HepG2 (cell line): ENCODE data around the gene ZC3H7B. TPM values are rescaled to one million over a fixed set of nuclear protein-coding genes. Genes with fewer than 3 reads are reported as not detected.

Source experiments
- ATAC-seq: fragments of 200-7000 bp; cut with Tn5 transposase; 3 replicates; pipeline ENCODE4 v1.9.1; 2020; ENCODE audit warnings: mild to moderate bottlenecking, moderate library complexity
- BruUV-seq: library from RNA; stranded (reverse); fragments of 400-500 nt; replicated peaks from 2 replicates; lab custom pipeline; 2021; lab: Mats Ljungman, UMichigan
- CTCF ChIA-PET: fragments of 300-600 bp; formaldehyde crosslinking; extraction: SDS; loops from one replicate; lab custom pipeline; 2021; ENCODE audit warnings: low total read pairs, inconsistent platforms, low intra/inter-chr PET ratio; lab: Yijun Ruan, JAX
- POLR2A ChIA-PET: fragments of 350-600 bp; sonication (Branson Sonifier 250); formaldehyde crosslinking; loops from one replicate; lab custom pipeline; 2020; ENCODE audit warnings: antibody characterized with exemption, inconsistent platforms; lab: Yijun Ruan, JAX
- DNase-seq: peaks from one replicate; pipeline ENCODE4 v3.0.0-alpha.2; 2015; ENCODE audit warnings: low spot score
- FAIRE-seq: peaks from 3 replicates; lab custom pipeline; 2011; peaks lifted over from hg19 to GRCh38; lab: Jason Lieb, UNC
- H2AFZ ChIP-seq: one replicate; pipeline ENCODE4 v1.6.1; 2011; ENCODE audit warnings: low read length, inconsistent platforms
- H3K27ac ChIP-seq: fragments of 300-600 bp; 3 replicates; pipeline ENCODE4 v1.8.0; 2011; ENCODE audit warnings: mixed run types, mild to moderate bottlenecking, mixed read lengths, low read length, inconsistent platforms; ENCODE audit not compliant: insufficient read depth; ENCODE audit errors: extremely low read length
- H3K27me3 ChIP-seq, 2 experiments: fragments of 200-600 bp in 1 of 2; 2 replicates in 1 of 2; 3 replicates in 1 of 2; pipeline versions ENCODE4 v1.6.0 to v1.8.0; 2011; ENCODE audit warnings: low read length in 2 of 2, mild to moderate bottlenecking in 2 of 2, moderate library complexity in 2 of 2, inconsistent platforms in 1 of 2; ENCODE audit not compliant: insufficient read depth in 2 of 2, control insufficient read depth in 1 of 2
- H3K36me3 ChIP-seq, 2 experiments: fragments of 200-600 bp in 1 of 2; replicated peaks in 1 of 2; 2 replicates in 1 of 2; 3 replicates in 1 of 2; pipeline versions ENCODE4 v1.5.1 to v1.8.0; 2011; ENCODE audit warnings: low read length in 2 of 2, inconsistent platforms in 1 of 2; ENCODE audit not compliant: insufficient read depth in 2 of 2, control insufficient read depth in 1 of 2
- H3K4me1 ChIP-seq: 2 replicates; pipeline ENCODE4 v1.5.1; 2012; ENCODE audit warnings: low read length, inconsistent platforms; ENCODE audit not compliant: insufficient read depth
- H3K4me2 ChIP-seq: 2 replicates; pipeline ENCODE4 v1.6.0; 2011; ENCODE audit warnings: low read depth, low read length, inconsistent platforms
- H3K4me3 ChIP-seq, 3 experiments: fragments of 200-600 bp in 1 of 3; sonication (generic), shearing (Covaris generic) in 1 of 3; replicated peaks in 1 of 3; 2 replicates each; pipeline ENCODE4 v1.5.1; 2011 to 2016; ENCODE audit warnings: low read length in 3 of 3, inconsistent platforms in 2 of 3, low read depth in 2 of 3, mild to moderate bottlenecking in 2 of 3, control low read depth in 1 of 3, mixed read lengths in 1 of 3; ENCODE audit not compliant: insufficient read depth in 1 of 3
- H3K79me2 ChIP-seq: one replicate; pipeline ENCODE4 v1.6.1; 2011; ENCODE audit warnings: low read length, inconsistent platforms; ENCODE audit not compliant: insufficient read depth
- H3K9ac ChIP-seq: 2 replicates; pipeline ENCODE4 v1.6.0; 2011; ENCODE audit warnings: mild to moderate bottlenecking, low read depth, low read length, inconsistent platforms; ENCODE audit not compliant: insufficient read depth
- H3K9me3 ChIP-seq: 2 replicates; pipeline ENCODE4 v1.5.1; 2012; ENCODE audit warnings: mild to moderate bottlenecking, low read length
- H4K20me1 ChIP-seq: 2 replicates; pipeline ENCODE4 v1.6.0; 2011; ENCODE audit warnings: inconsistent platforms, mild to moderate bottlenecking, low read length, moderate library complexity; ENCODE audit not compliant: insufficient read depth
- ATF7 ChIP-seq, 2 experiments: fragments of 450-650 bp in 1 of 2; sonication (generic) in 1 of 2; formaldehyde crosslinking in 1 of 2; IDR thresholded peaks; 2 replicates each; pipeline versions ENCODE4 v1.4.0 to v1.6.1; 2016 to 2020; ENCODE audit warnings: antibody characterized with exemption in 1 of 2, mild to moderate bottlenecking in 1 of 2, missing genetic modification reagents in 1 of 2
- ELF1 ChIP-seq: sonication (generic); formaldehyde crosslinking; IDR thresholded peaks from 2 replicates; pipeline ENCODE4 v1.4.0; 2020; ENCODE audit warnings: missing genetic modification reagents
- KLF12 ChIP-seq: sonication (generic); formaldehyde crosslinking; IDR thresholded peaks from 2 replicates; pipeline ENCODE4 v1.4.0; 2020; ENCODE audit warnings: missing genetic modification reagents, borderline replicate concordance
- POGZ ChIP-seq: sonication (generic); formaldehyde crosslinking; IDR thresholded peaks from 2 replicates; pipeline ENCODE4 v1.4.0; 2020; ENCODE audit warnings: mild to moderate bottlenecking, missing genetic modification reagents
- RFX5 ChIP-seq: IDR thresholded peaks from 2 replicates; pipeline ENCODE4 v1.6.1; 2011; ENCODE audit warnings: low read depth, low read length, improper control_type of control experiment
- SATB2 ChIP-seq: sonication (generic); formaldehyde crosslinking; IDR thresholded peaks from 2 replicates; pipeline ENCODE4 v1.5.0; 2020; ENCODE audit warnings: missing genetic modification reagents
- SNAPC2 ChIP-seq: sonication (generic); formaldehyde crosslinking; IDR thresholded peaks from 2 replicates; pipeline ENCODE4 v1.8.1; 2022; ENCODE audit warnings: mild to moderate bottlenecking, missing genetic modification reagents
- SUZ12 ChIP-seq: fragments of 150-350 bp; IDR thresholded peaks from 2 replicates; pipeline ENCODE4 v1.6.1; 2014; ENCODE audit warnings: low read depth, low read length
- ZBTB7A ChIP-seq: sonication (generic); formaldehyde crosslinking; IDR thresholded peaks from 2 replicates; pipeline ENCODE4 v1.8.0; 2022; ENCODE audit warnings: mild to moderate bottlenecking, missing genetic modification reagents
- ZNF550 ChIP-seq: sonication (generic); formaldehyde crosslinking; IDR thresholded peaks from 2 replicates; pipeline ENCODE4 v1.4.0; 2020; ENCODE audit warnings: mild to moderate bottlenecking, missing genetic modification reagents, borderline replicate concordance
- ZNF879 ChIP-seq: sonication (generic); formaldehyde crosslinking; IDR thresholded peaks from 2 replicates; pipeline ENCODE4 v1.8.1; 2023; ENCODE audit warnings: missing genetic modification reagents
- WGBS: methylation state at CpG from one replicate; pipeline ENCODE4 v1.1.6; 2017; ENCODE audit warnings: low lambda C conversion rate; 5-methylcytosine and 5-hydroxymethylcytosine counted together
- in situ Hi-C: cut with HindIII; loops from 2 replicates; pipeline ENCODE4 v1.10.0; 2017; ENCODE audit warnings: low pct_unique_long_range_greater_than_20kb; ENCODE audit not compliant: extremely low pct_ligation_motif_present
- intact Hi-C: fragments of 100-400 bp; cut with micrococcal nuclease; formaldehyde crosslinking; loops from one replicate; pipeline ENCODE4 v1.10.0; 2022; ENCODE audit not compliant: unreplicated experiment
- polyA plus RNA-seq, 8 experiments: library from polyadenylated mRNA; depleted of rRNA in 3 of 8; stranded (reverse) in 7 of 8; unstranded in 1 of 8; fragments of >200 nt; fragmentation: Illumina TruSeq in 4 of 8; extraction: Trizol in 4 of 8; gene quantifications; 2 replicates each; pipeline versions ENCODE4 v1.2.1 to v1.2.3, GENCODE V29; 2011 to 2016; ENCODE audit warnings: low read depth in 4 of 8, missing spikeins in 1 of 8, mixed read lengths in 1 of 8; ENCODE audit not compliant: insufficient read depth in 1 of 8
- total RNA-seq, 5 experiments: library from RNA; depleted of rRNA; stranded (reverse); fragments of >200 nt; fragmentation: Illumina TruSeq; extraction: Trizol; gene quantifications; 2 replicates each; pipeline ENCODE4 v1.2.3, GENCODE V29; 2016; ENCODE audit warnings: low read depth in 1 of 5
- TF ChIP-seq, protein P1 (sequence below): sonication (generic); formaldehyde crosslinking; IDR thresholded peaks from 2 replicates; pipeline ENCODE4 v1.9.0; 2021; ENCODE audit warnings: missing genetic modification reagents, borderline replicate concordance
- TF ChIP-seq, protein P2 (sequence below), 2 experiments: fragments of 450-650 bp in 1 of 2; sonication (generic) in 1 of 2; formaldehyde crosslinking; IDR thresholded peaks; 2 replicates each; pipeline versions ENCODE4 v1.5.0 to v1.8.0; 2020 to 2022; ENCODE audit warnings: mild to moderate bottlenecking in 1 of 2, missing genetic modification reagents in 1 of 2

Gene ZC3H7B
- total and polyA plus RNA-seq, 2 of the 13 experiments (the other 11 are each of a cell fraction or from before 2014, with no cell fraction given): 26.4 to 37.2 TPM

DNA sequence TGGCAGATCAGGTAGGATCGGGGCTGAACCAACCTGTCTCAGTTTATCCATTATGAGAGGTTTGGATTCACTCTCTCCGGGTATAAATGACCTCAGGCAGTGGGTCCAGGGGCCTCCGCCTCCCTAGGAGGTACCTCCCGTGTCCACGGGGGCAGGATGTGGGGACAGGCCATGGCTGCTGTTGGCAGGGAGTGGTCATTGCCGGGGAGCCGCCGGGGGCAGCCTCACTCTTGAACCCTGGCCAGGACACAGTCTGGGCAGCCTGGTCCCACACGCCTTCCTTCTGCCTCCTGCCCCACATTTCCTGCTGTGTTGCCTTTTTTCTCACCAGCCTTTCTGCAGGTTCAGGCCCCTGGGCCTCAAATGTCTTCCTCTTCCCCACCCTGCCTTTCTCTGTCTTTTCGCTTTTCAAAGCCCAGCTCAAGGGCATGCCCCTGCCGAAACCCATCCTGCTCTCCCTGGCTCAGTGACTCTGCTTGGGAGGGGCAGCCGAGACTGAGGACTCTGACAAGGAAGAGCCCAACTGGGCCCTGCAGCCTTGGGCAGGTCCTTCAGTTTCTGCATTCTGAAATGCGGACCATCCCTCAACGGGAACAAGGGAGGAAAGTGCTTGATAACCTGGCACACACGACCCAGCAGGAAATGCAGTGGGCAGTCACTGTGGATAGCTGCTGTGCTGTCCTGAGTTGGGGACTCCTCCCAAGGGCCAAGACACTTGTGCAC is 31.1 kb downstream of the ZC3H7B start:
- TF ChIP-seq SNAPC2 (CRISPR knock-in tag) (no peak), SATB2 (CRISPR knock-in tag) (no peak), ZNF550 (CRISPR knock-in tag) (no peak), POGZ (CRISPR knock-in tag) (no peak), ATF7 (IDR thresholded peaks at IDR 0.05) (no peak), ATF7 (CRISPR knock-in tag; IDR thresholded peaks at IDR 0.05) (no peak), ZBTB7A (CRISPR knock-in tag) (no peak), RFX5 (no peak), KLF12 (CRISPR knock-in tag) (no peak), ZNF879 (CRISPR knock-in tag) (no peak), ELF1 (CRISPR knock-in tag) (no peak), SUZ12 (no peak)
- TF ChIP-seq, protein P1, sequence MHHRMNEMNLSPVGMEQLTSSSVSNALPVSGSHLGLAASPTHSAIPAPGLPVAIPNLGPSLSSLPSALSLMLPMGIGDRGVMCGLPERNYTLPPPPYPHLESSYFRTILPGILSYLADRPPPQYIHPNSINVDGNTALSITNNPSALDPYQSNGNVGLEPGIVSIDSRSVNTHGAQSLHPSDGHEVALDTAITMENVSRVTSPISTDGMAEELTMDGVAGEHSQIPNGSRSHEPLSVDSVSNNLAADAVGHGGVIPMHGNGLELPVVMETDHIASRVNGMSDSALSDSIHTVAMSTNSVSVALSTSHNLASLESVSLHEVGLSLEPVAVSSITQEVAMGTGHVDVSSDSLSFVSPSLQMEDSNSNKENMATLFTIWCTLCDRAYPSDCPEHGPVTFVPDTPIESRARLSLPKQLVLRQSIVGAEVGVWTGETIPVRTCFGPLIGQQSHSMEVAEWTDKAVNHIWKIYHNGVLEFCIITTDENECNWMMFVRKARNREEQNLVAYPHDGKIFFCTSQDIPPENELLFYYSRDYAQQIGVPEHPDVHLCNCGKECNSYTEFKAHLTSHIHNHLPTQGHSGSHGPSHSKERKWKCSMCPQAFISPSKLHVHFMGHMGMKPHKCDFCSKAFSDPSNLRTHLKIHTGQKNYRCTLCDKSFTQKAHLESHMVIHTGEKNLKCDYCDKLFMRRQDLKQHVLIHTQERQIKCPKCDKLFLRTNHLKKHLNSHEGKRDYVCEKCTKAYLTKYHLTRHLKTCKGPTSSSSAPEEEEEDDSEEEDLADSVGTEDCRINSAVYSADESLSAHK (CRISPR knock-in tag): no peak
- TF ChIP-seq, protein P2, sequence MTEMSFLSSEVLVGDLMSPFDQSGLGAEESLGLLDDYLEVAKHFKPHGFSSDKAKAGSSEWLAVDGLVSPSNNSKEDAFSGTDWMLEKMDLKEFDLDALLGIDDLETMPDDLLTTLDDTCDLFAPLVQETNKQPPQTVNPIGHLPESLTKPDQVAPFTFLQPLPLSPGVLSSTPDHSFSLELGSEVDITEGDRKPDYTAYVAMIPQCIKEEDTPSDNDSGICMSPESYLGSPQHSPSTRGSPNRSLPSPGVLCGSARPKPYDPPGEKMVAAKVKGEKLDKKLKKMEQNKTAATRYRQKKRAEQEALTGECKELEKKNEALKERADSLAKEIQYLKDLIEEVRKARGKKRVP (CRISPR knock-in tag; IDR thresholded peaks at IDR 0.05): no peak
- in situ Hi-C loops (no loop called here), intact Hi-C loops (no loop called here)
- Histone ChIP-seq H3K4me3 (no peak overlapping the region), H3K9ac (no peak overlapping the region), H3K9me3 (no peaks in the 10 kb centered on the region), H3K4me1 (no peaks in the 10 kb centered on the region), H3K27me3 (no peaks in the 10 kb centered on the region; a peak in 1 of 5 replicates), H3K36me3 (peaks cover 31 to 53% of the 10 kb centered on the region in 2 experiments), H3K79me2 (no peaks in the 10 kb centered on the region), H3K4me2 (no peak overlapping the region), H4K20me1 (no peaks in the 10 kb centered on the region), H2AFZ (no peak overlapping the region), H3K27ac (no peak overlapping the region)
- CTCF ChIA-PET: no interaction called here
- POLR2A ChIA-PET: no interaction called here
- FAIRE-seq: no peak
- WGBS: 93% methylated on average over 12 of the region's 15 CpGs
- ATAC-seq: no peak; the same call in 2 of the 3 replicates
- BruUV-seq: no TSS peak
- DNase-seq: no peak
